HG03135 (cell line): ENCODE data around the gene ATF4.
A peak's percentile ranks its signal among the peaks of the same experiment; 100 is the strongest.

Experiments
- ATAC-seq: cut with Tn5 transposase; IDR thresholded peaks from one replicate; pipeline ENCODE4 v1.9.1; 2021; ENCODE audit warnings: mild to moderate bottlenecking, moderate library complexity; ENCODE audit not compliant: unreplicated experiment

Gene ATF4

GRCh38 chr22:39520226-39521105, at the start of gene ATF4:
ATF4 (plus strand) TSS chr22:39520562; CDS start chr22:39521446, 884 bp downstream.
- ATAC-seq, result peak; percentile 40

DNA sequence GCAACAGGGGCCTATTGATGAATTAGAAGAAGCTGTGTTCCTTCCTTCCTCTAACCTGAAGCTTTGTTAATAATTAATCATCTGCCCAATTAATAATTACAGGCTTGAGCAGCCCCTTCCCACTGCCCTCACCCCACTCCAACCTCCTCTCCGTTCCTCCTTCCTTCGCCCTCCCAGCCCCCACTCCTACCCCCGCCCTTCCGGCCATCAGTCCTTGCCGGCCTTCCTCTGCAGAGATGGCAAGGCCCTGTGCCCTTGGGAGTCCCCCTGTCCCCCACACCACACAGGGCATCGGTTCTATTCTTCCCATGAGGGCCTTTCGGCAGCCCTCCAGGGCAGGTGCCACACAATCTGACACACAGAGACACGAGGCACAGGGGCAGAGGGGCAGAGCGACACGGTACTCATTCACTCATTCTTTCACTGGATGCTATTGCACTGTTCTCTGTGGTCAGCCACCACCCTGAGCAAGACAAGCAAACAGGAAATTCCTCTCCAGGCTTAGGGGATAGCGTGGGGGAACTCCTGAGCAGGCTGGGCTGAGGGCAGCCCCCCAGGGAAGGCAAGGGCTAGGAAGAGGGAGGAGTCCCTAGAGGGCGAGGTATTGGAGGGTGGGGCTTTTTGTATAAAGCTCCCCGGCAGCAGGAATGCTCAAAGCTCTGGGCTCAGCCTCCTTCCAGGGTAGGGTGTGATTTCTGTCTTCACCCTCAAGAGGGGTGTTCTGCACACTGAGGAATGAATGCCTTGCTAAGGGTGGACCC, 48.8 kb upstream of the ATF4 start:
- no peak for ATAC-seq

DNA sequence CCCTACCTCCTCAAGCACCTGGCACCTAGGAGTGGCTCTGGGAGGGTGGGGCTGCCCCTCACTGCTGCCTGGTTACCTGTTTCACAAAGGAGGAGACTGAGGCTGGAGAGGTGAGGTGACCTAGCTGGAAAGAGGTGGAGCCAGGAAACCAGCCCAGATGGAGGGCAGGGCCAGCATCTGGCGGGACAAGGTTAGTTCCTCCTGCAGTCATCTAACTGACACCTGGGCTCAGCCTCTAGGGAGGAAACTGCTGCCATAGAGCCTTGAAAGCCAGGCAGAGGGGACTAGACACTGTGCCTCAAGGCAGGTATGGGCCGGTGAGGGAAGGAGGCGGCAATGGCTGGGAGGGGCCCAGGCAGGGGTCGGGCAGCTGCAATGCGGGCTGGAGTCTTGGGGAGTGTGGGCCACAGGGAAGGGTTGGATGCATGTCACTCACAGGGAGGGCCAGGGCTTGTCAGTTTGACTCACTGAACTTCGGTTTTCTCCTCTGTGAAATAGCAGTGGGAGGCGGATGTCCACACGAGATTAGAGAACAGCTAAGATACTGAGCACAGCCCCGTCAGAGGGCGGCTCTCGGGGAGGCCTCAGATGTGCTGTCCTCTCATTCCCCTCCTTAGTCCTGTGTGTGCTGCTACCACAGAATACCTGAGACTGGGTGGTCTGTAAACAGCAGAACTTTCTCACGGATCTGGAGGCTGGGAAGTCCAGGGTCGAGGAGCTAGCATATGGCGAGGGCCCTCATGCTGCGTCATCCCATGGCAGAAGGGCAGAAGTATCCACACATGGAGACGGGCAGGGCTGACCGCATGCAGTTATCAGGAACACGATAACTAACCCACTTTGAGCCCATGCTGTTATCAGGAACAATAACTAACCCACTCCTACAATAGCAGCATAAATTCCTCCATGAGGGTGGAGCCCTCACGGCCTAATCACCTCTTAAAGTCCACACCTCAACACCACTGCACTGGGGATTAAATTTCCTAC, 47.5 kb upstream of the ATF4 start:
- no peak for ATAC-seq

- ATAC-seq, result no peak
Measured at GRCh38 chr22:39473851-39474250, 46.5 kb upstream of the ATF4 start.

DNA sequence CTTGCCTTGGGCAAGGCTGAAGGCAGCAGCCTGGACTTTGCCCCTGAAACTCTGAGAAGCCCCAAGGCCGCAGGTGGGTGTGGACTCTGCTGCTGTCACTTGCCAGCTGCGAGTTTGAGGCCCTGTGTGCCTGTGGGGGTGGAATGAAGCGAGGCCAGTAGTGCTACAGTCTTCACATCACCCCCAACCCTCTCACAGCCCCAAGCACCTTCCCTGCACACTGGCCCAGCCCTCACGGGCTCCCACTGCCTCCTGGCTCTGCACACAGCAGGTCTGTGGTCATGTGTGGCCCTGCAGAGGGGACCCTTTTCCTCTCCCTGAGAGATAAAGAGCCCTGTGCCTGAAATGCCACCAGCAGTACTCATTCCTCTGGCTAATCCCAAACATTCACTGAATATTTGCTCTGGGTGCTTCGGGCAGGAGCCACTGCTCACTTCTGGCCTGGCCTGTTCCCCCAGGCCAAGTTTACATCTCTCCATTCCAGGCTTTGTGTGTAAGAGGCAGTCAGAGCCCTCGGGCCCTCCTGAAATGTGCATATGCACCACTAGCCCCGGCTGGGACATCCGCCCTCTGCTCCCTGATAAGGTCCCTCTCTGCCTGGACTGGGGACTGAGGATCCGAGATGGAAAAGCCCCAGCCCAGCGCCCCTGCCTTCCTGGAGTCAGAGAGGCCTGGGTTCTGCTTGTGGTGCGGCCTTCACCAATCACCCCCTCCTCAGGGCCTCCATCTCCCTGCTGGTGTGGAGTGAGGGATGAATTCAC, 45.8 kb upstream of the ATF4 start:
- ATAC-seq, result no peak

DNA sequence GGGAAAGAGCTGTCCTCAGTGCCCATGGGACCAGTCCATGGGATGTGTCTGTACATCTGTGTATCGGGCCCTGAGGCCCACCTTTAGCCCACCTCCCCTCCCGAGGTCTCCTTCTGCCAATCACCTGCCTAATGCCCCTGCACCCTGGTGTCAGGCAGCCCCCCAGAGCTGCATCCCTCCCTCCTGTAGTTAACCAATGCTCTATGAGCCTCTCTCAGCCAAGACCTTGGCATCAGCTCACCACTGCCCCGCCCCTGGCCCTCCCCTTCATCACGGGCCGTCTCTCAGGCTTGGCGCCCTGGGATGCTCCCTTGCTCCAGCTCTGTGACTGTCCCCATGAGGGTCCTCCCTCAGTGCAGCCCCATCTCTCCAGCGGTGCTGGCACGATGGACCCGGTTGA, 45.0 kb upstream of the ATF4 start:
- no peak for ATAC-seq

DNA sequence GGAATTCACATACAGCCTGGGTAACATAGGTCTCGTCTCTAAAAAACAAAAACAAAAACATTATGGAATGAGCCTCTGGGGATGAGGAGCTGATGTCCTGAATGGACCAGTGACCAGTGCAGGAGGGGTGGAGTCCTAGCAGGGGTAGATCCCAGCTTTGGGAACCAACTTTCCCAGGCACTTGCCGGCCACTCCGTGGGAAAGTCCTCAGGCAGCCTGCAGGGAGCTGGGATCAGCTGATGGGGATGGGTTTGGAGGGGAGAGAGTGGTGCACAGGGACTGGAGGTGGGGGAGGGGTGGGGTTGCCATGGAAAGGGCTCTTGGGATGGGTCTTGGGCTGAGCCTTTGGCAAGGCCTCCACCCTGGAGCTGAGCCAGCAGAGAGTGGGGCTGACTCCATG, 44.5 kb upstream of the ATF4 start:
- ATAC-seq, result no peak

GRCh38 chr22:39476664-39477063, 43.7 kb upstream of the ATF4 start:
- no peak for ATAC-seq

DNA sequence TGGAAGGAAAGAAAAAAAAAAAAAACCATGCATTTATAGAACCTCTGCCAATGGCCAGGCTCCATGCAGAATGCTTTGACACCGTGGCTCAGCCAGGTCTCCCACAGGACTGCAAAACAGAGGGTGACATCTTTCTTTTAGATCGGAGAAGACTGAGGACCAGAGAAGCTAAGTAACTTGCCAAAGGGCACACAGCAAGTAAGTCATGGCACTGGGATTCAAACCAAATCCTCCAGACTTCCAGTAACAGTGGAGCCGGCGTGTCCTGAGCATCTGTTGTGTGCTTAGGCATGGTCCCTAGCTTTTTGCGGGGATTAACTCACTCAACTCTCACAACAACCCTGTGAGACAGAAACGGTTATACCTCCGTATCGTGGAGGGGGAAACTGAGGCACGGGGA, 42.8 kb upstream of the ATF4 start:
- ATAC-seq, result no peak

- no peak for ATAC-seq
Measured at GRCh38 chr22:39478441-39478850, 41.9 kb upstream of the ATF4 start.

GRCh38 chr22:39479254-39479653, 41.1 kb upstream of the ATF4 start:
- no peak for ATAC-seq

DNA sequence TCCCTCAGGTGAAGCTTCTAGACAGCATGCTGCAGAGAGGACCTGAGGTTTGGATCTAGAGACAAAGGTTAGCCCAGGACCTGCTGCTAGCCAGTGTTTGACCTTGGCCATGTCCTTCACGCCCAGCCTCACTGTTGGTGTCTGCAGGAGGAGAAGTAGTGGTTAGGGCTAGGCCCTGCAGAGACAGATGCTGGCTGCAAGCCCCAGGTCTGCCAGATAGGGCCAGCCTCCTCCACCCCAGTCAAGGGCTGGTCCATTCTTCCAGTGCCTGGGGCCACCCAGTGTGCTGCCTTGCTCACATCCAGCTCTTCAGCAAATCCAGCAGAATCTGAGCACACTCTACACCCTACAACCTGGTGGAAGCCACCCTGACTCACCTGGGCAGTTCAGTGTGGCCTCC, 39.8 kb upstream of the ATF4 start:
- ATAC-seq, result no peak

DNA sequence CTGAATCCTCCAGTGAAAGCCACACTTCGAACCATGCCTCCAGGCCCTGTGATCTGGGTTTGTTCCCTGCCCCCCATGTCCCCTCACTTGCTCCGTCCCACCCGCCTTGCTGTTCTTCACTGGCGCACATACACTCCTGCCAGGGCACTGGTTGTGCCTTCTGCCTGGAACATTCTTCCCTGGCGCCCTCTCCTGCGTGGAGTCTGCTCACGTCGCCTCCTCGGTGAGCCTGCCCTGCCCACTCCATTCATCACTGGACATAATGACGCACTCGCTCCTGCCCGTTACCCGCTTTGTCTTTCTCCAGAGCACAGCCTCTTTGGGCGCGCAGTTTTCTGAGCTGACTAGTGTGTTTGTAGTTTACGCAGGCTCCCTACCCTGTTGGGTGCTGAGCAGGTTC, 39.3 kb upstream of the ATF4 start:
- no peak for ATAC-seq

GRCh38 chr22:39481595-39481994, 38.8 kb upstream of the ATF4 start:
- no peak for ATAC-seq

- ATAC-seq, result no peak
Measured at GRCh38 chr22:39482768-39483167, 37.6 kb upstream of the ATF4 start.

- ATAC-seq, result no peak
Measured at GRCh38 chr22:39486951-39487825, 33.2 kb upstream of the ATF4 start.

DNA sequence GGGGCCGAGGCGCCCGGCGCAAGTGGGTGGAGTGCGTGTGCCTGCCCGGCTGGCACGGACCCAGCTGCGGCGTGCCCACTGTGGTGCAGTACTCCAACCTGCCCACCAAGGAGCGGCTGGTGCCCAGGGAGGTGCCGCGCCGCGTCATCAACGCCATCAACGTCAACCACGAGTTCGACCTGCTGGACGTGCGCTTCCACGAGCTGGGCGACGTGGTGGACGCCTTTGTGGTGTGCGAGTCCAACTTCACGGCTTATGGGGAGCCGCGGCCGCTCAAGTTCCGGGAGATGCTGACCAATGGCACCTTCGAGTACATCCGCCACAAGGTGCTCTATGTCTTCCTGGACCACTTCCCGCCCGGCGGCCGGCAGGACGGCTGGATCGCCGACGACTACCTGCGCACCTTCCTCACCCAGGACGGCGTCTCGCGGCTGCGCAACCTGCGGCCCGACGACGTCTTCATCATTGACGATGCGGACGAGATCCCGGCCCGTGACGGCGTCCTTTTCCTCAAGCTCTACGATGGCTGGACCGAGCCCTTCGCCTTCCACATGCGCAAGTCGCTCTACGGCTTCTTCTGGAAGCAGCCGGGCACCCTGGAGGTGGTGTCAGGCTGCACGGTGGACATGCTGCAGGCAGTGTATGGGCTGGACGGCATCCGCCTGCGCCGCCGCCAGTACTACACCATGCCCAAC, 32.4 kb upstream of the ATF4 start:
- no peak for ATAC-seq

GRCh38 chr22:39488563-39489083, 31.7 kb upstream of the ATF4 start:
- ATAC-seq, result no peak
